GM15510 (cell line): ENCODE data around the gene LINGO1.

Experiments used
- POLR2A ChIP-seq: IDR thresholded peaks from 3 replicates; pipeline ENCODE4 v1.6.1; 2011; ENCODE audit warnings: borderline replicate concordance; ENCODE audit not compliant: insufficient read length; ENCODE audit errors: extremely low read depth

Gene LINGO1

DNA sequence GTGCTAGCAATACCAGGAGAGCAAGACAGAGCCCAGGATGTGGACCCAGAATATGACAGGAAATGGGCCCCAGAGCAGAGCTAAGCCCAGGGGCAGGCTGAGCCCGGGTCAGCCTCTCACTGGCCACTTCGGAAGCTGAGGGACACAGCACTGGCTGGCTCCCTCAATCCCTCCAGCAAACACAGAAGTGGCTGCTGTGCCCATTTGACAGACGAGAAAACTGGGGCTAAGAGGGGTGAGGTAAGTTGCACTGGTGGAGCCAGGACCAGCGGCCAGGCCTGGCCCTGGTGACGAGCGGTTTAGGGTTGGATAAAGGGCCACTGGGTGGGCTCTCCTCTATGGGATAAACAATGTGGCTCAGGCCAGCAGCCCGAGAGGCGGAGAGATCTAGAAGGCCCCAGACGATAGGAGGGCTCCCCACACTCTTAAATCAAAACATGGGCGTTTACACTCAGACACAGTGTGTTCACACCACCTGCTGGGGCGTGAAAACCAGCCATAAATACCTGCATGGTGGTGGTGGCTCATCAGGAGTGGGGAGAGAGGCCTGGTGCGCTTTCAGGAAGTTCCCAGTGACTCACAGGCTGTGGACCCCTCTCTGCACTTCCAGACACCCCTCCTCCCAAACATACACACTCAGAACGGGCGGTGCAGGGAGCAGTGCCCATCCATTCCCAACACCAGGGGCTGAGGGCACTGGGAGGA is 12.0 kb upstream of the LINGO1 start:
- no peak for TF ChIP-seq POLR2A

DNA sequence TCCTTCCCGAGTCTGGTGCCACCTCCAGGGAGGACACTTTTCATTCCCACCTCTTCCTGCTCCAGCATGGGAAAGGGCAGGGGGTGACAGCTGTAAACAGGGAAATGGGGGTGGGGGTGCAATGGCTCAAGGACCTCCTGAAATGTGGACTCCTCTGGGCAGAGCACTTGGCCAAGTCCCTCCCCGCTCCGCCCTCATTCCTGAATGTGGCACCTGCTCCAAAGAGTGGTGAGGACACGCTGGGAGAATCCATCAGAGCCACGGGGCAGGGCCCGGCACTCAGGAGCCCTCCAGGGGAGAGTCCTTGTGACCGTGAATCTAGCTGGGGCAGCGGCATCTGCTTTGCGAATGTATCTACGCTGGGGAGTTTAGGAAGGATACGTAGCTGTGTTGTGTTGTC is 11.1 kb upstream of the LINGO1 start:
- TF ChIP-seq POLR2A = no peak

DNA sequence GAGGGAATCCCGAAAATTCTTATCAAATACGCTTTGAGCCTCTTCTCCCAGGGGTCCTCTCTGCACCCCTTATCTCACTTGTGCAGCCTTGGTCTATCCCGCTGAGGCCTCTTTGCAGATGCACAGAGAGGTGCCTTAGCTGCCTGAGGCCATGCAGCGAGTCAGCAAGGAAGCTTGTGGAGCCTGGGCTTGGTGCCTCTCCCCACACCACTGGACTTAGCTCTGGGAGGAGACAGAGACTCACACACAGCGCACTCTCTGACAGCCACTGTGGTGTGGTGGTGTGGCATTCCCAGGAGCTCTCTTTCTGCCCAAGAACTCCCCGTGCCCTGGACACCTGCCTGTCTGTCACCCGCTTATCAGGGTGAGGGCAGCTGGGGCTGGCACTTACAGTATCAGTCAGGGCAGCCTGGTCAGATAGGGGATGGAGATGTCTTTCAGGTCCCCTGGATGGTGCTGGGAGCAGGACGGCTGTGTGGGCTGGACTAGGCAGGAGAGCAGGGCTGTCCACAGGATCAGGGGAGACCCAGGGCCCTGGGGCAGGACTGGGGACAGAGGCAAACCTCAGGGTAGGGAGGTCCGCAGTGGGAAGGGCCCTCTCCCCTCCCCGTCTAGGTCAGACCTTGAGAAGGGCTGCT is 10.2 kb upstream of the LINGO1 start:
- no peak for TF ChIP-seq POLR2A

DNA sequence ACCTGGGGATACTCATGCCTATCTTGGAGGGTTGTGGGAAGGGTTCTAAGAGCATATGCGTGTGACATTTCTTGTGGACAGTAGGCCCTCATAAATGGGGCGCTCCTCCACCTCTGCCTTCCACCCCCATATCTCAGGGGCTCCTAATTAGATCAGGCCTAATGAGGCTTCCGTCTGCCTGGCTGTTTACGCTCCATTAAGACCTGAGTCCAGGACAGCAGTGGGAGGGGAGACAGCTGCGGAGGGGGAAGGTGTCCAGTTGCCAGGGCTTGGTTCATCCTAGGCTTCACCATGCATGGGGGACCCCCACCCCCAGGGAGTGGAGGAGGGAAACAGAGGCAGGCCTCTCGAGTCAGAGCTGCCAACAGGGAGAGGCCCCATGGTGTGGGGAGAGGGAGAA is 9.3 kb upstream of the LINGO1 start:
- no peak for TF ChIP-seq POLR2A

DNA sequence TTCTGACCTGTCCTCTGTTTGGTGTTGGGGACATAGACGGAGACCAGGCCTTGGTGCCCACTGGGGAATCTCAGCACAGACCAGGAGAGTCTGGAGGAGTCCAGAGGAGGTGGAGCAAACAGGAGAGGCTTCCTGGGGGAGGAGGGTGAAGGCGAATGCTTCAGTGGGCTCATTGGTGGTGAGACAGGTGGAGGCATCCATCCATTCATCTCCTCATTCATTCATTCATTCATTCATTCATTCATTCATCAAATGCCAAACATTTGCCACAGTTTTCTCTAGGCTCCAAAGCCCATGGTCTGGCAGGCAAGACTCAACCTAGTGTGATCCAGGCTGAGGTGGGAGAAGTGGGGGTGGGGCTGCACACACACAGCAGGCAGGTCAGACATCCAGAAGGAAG is 7.9 kb upstream of the LINGO1 start:
- TF ChIP-seq POLR2A = no peak

DNA sequence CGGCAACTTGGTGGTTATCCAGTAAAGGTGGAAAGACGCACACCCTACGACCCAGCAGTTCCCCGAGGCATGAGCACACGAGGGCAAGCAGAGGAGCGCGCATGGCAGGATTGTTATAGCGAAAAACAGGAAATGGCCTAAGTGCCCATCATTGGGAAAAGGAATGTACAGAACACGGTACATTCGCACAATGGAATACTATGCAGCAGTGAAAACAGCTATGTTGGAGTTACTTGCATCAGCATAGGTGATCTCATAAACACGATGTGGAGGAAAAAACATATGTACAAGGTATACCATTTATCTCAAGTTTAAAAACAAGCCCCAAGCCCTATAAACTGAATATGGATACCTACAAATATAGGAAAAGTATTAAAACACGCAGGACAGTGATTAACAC is 6.7 kb upstream of the LINGO1 start:
- TF ChIP-seq POLR2A = no peak

DNA sequence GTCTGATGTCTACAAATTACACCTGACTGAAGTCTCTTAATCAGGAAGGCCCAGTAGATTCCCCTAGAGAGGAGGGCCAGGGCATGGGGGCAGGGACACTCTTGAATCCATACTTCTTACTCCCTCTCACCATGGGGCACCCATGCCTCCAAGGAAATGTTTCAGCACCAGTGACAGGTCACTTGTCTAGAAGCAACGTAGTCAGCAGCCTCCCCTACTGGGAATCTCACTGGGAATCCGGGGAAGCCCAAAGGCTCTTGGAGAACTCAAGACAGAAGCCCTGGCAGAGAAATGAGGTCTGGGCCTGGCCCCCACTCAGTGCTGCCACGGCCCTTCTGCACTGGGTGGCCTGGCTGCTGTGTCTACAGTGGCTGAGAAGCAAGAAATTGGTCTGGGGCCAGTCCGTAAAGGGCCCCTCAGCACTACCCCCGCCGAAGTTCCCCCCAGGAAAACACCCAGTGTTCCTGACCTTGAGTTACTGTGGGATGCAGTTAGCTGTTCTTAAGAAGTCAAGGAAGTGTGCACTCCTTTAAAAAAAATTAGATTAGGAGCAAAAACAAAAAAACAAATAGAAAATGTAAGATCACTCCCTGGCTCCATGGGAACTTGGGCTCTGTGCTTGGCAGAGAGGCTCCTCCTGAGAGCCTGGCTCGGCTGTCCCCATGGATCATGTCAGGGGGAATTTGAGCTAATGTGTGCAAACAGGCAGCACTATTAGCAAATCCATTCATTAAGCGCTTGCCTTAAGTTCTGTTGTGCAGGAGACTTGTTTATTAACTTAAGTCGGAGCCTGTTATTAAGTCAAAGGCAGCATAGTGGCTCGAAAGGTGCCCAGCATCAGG is 5.4 kb upstream of the LINGO1 start:
- TF ChIP-seq POLR2A = no peak

DNA sequence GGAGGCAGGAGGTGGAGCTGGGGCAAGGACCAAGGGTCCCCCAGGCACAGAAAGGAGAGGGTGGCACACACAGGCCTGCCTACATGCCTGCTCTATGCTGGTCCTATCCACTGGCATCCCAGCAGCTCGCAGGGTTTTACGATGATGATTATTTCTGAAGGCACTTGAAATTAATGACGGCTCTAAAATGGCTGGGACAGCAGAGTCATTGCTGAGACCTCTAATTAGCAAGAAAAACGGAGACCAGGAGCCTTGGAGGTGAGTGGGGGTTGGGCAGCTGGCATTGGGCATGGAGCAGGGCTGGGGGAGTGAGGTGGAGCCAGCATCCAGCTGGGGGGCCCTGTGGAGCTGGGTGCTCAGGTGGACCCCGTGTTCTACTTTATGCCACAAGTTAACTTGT is 3.5 kb upstream of the LINGO1 start:
- no peak for TF ChIP-seq POLR2A

DNA sequence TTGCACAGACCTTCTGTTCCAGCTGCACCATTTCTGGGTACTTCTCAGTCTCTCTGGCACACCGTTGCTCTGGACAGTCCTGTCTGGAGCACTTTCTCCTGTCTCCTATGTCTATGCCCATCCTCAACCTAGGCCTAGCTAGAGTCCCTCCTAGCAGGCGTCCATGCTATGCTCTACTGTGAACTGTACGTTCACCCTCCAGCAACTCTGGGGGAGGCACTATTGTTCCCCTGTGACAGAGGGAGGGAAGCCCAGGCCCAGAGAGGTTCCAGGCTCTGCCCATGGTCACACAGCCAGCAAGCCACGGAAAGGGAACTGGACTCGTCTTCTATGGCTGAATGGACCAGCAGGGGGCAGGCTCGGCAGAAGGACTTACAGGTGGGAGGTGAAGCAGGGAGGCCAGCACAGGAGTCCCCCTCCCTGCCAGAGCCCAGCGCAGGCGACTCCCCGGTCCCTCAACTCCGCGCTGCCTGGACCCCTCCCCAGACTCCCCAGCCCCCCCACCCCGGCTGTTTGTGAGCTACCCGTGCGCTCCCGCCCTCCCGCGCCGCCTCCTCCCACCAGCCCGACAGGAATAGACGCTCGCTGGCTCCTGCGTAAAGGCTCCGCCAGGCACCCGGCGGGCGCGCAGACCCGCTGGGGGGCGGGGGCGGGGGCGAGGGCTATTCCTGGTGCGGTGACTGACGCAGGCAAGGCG is 1.7 kb upstream of the LINGO1 start:
- no peak for TF ChIP-seq POLR2A

DNA sequence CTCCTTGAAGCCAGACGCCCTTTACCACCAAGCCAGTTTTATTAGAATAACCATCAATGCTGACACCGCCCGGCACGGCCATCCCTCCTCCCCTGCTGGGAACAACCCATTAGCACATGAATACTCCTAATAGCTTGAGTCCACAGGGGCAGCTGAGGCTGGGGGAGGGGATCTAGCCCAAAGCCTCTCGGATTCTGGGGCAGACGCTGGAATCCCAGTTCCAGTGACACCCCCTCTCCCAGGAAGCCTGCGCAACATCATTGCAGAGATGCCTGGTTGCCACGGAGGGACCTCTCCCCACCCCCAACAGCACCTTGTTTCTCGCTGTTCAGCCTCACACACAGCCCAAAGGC is 1.2 kb upstream of the LINGO1 start:
- no peak for TF ChIP-seq POLR2A

DNA sequence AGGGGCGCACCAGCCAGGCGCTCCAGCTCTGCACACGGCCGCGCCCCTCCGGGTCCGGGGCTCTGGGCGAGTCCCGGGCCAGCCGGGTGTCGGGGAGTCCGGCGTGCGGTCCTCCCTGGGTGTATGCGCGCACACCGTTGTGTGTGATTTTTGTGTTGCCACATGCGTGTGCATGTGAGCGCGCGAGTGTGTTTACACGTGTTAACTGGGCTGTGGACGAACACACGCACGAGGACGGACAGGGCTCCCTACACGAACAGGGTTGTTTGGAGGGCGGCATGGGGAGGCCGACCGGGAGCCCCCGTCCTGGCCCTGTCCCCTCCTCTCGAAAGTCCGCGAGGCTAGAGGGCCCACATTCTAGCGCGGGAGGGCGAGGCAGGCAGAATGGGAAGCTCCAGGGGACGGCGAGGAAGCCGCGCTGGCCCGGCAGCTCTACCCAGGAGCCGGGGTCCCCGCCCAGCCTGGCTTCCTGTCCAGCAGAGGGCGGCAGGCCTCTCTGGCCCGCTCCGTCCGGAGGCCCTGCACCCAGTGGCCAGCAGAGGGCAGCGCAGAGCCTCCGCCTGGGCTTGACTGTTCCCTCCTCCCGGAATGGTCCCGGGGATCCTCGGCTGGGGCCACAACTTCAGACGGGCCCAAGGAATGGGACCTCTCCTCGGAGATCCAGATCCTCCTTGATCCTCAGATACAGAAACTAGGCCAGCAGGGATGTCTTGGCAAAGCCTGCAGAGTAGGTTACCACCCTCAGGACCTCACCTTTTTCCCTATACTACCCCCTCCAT is 611 bp upstream of the LINGO1 start:
- no peak for TF ChIP-seq POLR2A

DNA sequence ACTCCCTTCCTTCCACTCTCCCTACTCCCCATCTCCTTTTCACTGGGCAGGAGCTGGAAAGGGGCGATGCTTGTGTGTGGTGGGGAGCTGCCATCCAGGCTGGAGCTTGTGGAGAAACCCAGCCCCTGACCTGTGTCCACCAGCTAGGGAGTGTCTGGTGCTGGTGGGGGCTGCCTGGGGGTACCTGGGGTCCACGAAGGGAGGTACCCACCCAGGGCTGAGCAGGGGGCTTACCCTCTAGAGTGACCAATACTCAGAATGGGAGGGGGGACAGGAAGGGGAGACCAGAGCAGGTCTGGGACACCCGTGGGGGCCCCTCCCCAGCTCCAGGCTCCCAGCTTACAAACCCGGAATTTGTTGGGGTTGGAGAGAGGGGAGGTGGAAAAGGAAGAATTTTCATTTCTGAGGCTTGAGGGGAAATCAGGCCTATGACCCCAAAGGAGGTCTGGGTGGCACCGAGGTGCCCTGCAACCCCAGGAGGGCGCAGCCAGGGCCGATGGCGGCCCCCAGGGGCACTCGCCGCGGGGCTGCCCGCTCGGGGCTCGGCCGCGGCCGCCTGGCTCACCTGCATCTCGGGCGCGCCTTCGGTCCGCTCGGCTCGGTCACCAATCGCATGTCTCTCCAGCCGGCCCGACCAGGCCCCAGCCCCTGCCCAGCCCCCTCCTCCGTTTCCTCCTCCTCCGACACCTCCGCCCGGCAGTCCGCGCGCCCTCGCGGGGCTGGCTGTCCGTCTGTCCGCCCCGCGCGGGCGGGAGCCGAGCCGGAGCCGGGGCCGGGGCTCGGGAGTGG is 773 bp downstream of the LINGO1 start:
- TF ChIP-seq POLR2A = no peak

DNA sequence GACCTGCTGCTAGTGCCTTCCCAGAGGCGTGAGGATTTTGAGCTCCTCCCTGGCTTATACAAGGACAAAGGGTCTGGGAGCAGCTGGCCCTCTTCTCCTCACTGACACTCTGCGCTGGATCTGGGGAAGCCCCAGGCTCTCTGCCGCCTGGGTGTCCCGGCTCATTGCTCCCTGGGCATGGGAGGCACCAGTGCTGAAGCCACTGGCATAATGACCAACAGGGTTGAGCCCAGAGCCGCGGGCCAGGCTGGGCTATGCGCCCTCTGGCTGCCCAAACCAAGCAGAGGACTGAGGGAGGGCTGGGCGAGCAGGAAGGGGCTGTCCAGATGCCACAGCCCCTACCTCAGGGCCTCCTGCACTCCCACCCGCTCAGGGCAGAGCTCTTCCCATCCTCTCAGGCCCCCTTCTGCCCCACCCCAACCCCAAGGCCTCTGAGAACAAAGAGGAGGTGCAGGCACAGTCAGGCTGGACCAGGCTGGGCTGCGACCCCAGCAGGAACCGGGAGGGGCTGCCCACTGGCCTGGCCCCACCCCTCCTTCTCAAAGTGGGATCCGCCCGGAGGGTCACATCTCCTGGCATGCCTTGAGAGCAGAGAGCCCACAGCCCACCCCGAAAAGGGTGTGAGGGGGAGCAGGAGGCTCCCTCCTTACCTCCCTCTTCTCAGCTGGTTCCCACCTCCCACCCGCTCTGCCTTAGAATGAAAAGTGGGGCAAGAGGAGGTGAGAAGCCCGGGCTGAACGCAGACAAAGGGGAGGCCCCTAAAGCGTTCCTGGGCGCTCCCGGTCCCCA is 1.6 kb downstream of the LINGO1 start:
- no peak for TF ChIP-seq POLR2A

DNA sequence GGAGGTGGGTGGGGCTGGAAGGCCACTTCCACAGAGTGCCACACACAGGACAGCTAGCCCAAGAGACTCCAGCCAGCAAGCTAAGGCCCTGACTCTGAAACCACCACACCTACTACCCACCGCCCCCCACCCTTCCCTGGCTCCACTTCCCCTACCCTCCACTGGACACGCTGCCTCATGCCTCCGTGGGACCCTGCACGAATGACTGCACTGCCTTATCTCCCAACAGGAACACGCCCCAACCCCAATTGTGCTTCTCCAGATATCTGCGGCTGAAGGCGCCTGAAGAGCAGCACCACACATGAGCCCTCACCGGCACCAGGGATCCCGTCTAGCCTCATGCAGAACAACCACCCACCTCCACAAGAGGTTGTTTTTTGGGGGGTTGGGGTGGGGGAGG is 2.7 kb downstream of the LINGO1 start:
- no peak for TF ChIP-seq POLR2A
